Measurements from ENCODE around the gene UBE2D2.

UBE2D2 gene

DNA sequence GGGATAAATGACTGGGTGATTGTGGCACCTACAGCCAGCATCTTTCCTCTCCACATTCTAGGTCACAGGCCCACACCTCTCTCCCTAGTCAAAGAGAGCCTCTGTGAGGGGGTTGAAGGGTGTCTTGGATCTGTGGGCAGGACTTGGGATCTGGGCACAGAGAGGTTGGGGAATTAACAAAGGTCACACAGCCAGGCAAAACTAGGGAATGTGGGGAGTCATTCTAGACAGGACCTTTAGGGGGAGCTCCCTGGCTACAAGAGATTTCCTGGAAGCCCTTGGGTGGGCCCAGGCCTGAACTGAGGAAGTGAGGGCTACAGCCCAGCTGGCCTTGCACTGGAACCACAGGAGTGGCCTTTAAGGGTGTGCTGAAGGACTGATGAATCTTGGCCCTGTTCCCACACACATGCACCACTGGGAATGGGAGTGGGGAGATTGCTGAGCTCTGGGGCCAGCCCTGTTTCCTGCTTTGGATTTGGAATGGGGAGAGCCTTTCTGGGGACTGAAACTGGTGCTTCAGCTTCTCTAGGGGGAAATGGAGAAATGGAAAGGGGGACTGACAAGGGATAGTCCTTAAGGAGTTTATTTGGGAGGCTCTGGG is 74.6 kb downstream of the UBE2D2 start:
- peak; percentile 54 for DNase-seq (ENCODE audit: low read depth, low spot score)

DNA sequence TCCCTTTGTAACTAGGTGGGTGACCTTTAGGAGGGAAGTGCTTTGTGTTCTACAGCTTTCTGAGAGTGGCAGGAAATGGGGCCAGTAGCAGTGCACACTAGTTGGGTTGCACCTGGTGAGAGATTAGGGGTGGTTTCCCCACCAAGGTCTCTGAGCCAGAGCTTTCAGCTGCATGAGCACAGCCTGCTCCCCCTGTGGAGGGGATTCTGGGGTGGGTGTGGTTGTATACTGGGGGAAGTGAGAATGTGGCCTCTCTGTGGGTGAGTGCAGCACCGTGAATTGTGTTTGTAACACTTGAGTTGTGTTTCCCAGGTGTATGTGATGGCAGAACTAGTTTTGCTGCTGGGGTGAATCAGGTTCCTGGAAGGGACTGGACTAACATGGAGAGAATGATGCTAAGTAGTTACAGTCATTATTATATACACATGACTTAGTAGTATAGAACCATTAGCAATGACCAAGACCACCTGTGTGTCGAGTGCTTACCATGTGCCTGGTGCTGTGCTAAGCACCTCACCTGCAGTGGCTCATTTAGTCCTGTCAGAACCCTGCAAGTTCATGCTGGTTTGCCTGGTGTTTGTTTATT is 75.2 kb downstream of the UBE2D2 start:
- DNase-seq (ENCODE audit: low read depth, low spot score) = no peak

DNA sequence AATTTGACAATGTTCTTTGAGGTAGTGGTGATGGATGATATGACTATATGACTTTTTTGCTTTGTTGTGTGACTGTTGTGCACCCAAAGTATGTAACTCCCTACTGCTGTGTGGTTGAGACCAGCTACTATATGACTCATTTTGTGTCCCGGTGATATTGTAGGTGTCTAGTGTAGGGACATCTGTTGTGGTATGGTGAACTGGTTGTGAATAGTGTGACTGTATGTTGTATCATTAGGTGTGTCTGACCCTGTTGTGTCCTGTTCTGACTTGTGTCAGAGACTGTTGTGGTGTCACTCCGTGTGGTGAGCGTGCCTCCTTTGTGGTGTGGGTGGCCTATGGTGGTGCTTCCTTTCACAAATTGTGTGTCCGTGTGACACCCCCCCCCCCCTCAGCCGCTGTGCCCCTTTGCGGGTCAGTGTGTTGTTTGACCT is 75.9 kb downstream of the UBE2D2 start:
- DNase-seq (ENCODE audit: low read depth, low spot score) = peak; percentile 13

DNA sequence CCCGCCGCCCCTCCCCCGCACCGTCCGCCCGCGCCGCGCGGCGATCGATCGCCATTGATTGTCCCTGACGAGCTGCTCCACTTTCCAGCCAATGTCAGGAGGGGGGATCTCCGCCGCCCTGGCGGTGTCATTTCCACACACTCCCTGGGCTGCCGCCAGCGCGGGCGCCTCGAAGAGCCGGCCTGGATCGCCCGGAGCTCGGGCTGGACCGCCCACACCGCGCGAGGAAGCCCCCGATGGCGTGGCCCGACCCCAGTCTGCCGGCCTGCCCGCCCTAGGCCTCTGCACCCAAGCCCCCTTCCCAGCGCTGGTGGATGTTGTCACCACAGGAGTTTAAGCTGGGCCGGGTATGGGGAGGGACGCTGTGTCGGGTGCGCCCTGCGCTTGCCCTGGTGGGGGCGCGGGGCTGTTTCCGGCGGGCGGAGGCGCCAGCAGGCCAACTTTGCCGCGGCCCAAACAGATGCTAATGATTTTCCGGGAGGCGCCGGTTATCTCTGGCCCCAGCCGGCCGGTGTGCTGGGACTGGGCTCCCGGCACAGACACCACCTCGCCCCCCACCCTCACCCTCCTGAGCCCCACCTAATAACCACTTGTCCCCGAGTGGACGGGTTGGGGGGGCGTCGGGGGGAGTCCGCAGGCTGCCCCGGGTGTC is 76.4 kb downstream of the UBE2D2 start:
- peak; percentile 83 for DNase-seq (ENCODE audit: low read depth, low spot score)

DNA sequence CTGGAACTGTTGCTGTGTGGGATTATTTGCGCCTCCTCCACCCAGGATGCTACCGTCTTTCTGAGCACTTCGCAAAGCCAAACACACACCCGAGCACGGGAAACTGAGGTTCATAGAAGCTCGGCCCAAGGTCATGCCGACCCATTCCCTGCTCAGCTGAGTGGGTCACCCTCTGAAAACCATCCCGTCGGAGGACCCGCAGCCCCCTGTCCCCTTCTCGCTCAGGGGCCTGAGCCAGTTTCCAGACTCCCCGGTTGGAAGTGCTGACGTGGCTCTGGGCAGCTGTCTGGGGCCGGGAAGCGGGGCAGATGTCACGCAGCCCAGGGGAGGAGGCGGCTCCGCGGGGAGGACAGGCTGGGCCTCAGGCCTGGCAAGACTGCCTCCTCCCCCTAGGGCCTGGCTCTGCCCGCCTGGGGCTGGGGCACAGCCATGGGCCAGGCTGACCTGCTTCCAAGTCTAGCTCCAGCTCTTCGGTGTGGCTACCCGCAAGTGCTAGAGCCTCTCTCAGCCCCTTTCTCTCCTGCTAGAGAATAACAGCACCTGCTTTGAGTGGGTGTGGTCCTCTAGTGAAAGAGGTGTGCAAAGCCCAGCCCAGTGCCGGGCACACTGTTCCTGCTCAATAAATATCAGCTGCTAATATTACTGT is 77.1 kb downstream of the UBE2D2 start:
- peak; percentile 69 for DNase-seq (ENCODE audit: low read depth, low spot score)

DNA sequence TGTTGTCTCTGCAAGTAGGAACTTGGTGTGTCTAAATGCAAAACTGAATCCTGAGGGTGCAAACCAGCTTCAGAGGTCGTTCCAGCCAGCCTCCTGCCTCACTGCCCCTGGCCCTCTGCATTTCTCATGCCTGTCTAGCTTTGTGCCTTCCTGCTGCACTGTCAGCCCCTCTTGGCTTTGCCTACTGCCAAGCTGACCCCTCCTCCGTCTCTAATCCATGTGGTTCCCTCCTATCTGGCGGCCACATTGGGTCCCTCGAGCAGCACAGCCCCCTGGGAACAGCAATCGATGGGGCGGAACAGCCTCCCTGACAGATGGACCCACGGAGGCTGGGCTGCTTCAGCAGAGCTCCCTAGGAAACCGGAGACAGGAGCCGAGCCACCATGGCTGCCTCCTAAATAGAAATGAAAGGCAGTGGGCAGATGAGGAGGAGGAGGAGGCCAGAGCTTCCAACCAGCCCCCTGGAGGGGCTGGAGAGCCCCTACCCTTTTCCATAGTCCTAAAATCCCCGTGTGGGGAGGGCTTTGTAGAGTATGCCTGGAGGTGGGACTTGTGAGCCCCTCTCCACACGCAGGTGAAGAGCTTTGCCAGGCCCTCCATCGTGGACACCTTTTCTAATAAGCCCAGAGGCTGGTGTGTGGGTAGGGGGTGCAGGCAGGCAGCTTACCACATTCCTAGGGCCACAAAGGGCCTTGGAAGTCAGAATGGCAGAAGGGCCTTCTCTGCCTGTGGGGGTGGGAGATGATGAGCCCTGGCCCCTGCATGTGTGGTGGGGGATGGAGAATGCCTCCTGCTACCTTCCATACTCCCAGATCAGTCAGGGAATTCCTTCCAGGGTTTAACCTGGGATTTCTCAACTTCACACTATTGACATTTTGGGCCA is 77.8 kb downstream of the UBE2D2 start:
- DNase-seq (ENCODE audit: low read depth, low spot score) = no peak

DNA sequence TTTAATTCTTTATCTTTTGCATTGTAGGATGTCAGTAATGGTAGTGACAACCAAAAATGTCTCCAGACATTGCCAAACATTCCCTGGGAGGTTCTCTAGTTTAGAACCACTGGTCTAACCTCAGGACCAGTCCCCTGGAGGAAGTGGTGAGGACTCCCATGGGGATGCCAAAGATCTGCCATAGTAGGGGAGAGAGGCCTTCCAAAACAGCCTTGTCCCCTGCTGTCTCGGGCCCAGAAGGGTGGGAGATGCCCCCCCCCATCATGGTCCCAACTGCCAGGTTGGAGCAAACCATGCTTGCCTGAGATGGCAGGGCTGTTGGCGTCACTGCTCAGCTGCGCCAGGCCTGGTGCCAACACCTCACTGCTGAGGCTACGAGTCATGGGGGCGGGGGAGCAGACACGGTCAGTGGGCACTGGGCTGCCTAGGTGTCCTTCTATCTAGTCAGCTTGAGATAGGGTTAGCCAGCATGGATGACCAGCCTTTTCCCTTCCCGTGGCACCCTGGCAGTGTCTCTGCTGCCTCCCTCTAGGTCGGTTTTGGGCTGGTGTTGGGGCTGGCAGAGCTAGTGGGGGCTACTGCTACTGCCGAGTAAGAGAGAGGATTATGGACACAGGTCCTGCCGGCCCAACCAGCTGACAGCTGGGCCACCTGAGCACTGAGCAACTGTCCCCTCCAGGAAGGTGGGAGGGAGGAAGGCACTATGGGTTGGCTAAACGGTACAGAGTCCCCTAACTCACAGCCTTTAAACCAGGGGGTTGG is 78.7 kb downstream of the UBE2D2 start:
- no peak for DNase-seq (ENCODE audit: low read depth, low spot score)

DNA sequence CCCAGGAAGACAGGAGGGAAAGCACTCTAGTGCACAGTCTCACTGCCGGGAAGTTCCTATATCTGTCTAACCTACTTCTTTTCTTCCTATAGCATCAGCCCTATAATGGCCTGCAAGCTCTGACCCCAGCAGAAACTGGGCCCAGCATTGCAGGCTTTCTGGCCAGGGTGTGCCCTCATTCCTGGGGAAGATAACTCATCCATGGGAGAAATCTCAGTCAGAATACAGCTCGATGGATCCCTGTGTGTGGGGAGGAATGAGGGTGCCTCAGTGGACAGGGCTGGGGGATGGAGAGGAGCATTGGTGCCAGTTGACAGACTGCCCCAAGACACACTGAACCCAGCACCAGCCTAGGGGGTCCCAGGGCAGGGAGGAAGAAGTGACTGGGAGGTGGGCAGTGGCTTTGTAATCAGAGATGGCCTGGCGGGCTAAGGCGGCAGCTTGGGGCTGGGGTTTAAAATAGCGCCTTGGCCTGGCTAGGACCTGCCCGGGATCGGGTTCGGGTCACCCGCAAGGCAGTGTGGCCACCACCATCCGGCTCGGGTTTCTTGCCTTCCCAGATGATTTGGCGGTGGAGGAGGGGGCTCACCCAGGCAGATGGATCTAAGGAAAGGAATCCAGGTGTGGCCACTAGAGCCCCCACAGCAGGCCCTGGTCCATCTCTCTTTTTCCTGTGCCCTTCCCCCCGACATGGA is 79.4 kb downstream of the UBE2D2 start:
- DNase-seq (ENCODE audit: low read depth, low spot score) = peak; percentile 45

DNA sequence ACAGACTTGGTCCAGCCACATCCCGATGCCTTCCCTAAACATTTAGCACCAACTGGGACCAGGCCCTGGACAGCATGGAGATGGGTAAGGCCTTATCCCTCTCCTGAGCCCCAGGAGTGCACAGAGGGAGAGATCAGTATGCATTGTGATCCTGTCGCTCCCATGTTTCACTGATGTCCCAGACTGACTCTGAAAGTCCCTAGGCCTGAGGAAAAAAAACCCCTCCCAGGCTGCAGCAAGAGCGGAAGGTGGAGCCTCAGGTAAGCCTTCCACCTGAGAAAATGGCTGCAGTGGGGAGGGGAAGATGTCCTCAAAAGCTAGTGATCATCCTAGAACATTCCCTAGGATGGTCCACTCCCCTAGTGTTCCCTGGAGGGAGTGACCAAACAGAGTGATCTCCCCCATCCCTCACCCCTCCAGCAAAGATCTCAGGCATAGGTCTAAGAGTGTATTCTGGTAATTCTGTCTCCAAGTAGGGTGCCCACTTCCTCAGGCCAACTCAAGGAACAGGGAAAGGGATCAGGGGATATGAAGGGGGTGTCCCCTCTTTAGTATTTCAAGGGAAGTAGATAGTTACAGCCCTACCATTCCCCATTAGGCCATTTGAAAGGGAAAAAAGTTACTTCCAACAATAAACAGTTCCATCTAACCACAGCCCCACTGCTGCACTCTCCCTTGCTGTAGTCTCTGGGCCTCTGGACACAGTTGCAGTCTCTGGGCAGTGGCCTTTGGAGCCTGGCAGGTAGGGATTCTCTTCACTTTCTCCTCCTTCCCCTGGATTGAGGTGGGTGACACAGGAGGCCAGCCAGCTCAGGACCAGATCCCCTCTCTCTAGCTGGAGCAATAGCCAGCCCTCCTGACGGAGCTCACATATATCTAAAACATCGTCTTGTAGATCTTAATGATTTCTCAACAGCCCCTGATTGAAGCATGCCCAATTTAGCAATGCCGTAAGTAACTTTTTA is 80.3 kb downstream of the UBE2D2 start:
- DNase-seq (ENCODE audit: low read depth, low spot score) = no peak

DNA sequence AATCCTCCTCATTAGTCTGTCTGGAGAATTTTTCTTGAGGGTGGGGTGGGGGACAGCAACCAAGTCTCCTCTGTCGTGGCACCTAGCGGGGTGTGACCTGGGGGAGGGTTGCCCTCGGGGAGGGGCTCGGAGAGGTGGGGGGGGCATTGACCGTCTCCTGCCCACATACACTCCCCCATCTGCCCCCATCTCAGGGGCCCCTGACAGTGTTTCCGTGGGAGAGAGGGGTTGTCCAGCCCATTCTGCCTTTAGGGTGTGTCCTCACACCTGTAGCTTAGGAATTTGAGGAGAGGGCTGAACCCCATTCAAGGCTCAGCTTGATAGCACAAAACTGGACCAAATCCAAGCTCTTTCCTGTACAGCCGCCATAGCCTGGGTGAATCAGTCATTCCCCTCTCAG is 81.1 kb downstream of the UBE2D2 start:
- no peak for DNase-seq (ENCODE audit: low read depth, low spot score)

DNA sequence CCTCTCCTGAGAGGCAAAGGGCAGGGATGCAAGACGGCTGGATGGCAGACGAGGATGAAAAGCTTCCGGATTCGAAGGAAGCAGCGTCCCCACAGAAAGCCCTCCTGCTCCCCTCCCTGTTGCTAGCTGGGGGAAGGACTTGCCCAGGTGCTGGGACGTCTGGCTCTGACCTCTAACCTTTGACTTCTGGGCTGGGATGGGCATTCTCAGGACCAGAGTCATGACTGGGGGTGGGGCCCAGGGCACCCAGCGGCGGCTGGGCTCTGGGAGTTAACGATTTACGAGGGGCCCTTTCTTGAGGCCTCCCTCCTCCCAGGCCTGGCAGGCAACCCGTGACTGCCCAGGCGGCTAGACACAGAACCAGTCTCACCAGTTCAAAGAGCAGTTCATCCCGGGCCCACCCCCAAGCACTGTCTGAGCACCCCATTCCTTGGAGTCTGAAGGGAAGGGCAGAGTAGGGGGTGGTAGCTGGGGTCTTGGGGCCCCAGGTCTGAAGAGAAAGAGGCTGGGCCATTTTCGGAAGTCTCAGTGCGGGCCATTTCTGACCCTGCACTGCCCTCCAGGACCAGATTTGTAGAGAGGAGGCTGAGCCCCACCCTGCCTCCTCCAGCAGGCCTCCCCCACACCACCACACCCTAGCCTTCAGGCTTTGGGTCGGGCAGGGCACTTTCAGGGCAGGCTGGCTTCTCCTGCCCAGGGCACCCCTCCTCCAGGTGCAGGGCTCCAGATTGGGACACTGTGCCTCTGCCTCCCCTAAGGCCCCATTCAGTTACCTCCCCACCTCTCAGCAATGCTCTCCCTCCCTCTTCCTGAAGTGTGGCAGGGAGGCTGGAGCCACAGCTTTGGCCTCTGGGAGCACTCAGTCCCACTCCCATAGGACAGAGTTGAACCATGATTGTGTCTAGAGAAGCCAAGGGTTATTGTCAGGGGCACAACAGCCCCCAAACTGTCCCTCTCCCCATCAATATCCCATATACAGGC is 82.0 kb downstream of the UBE2D2 start:
- DNase-seq (ENCODE audit: low read depth, low spot score) = peak; percentile 65

DNA sequence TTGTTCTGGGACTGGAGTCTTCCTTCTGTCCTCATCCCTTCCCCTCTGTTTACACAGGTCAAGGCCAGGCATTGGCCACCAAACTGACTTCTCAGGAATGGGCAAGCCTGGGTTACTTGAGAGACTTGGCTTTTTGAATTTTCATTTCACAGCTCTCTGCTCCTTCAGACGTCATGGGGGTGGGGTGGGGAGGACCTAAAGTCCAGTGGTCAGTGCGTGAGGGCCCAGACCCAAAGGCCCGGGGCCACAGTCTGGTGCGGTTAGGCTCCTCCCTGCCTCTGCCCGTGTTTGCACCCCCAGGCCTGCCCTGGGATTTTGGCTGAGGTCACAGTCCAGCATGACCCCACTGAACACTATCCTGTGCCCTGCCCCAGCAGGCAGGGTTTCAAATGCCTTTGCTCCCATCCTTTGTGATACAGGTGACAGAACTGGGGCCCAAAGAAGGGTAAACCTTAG is 82.9 kb downstream of the UBE2D2 start:
- no peak for DNase-seq (ENCODE audit: low read depth, low spot score)

DNA sequence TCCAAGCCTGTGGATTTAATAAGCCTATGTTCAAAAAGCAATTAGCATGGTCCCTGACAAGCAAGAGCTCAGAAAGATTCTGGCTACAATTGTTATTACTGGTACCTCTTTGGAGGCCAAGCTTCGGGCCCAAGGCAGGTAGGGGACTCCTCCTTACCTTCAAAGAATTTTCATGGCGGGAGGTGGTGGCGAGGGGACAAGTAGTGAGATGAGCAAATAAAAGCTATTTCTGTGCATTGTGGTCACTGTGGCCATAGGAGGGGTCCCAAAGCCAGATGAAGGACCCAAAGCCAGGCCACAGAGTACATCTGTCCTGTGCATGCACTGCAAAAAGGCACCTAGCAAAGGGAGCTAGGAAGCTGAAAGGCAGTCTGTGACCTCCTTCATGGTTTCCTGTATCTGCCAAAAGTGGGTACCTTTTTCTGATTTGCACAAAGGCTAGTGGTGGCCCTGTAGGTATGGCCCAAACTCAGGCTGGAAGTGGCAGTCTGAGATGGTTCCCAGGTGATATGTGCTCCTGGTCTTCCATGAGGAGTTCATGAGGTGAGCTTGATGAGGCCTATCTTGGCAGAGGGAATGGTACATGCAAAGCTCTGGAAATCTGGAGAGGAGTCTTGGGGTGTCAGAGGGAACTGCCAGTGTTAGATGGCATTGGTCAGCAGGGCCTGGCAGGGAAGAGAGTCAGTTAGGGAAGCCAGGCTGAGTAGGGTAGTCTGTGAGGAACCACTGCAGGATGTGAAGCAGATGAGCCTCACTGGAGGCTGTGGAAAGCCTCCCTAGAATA is 83.7 kb downstream of the UBE2D2 start:
- no peak for DNase-seq (ENCODE audit: low read depth, low spot score)

DNA sequence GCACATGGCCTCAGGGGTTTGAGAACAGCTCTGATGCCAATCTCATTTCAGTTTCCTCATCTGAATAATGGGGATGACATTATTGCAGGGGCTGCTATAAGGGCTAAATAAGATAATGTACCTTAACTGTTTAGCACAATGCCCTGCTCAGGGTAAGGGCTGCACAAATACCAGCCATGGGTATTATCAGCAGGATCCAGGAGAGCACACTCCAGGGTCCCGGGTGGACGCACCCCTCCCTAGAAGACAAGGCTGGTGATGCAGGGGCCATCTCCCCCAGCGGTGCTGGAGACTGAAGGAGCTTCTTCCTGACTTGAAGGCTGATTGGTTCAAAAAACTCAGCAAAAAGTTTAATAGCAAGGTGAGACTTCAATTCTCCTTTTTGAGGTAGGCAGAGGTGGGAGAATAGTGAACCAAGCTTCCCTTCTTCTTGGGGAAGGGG is 84.3 kb downstream of the UBE2D2 start:
- DNase-seq (ENCODE audit: low read depth, low spot score) = no peak

DNA sequence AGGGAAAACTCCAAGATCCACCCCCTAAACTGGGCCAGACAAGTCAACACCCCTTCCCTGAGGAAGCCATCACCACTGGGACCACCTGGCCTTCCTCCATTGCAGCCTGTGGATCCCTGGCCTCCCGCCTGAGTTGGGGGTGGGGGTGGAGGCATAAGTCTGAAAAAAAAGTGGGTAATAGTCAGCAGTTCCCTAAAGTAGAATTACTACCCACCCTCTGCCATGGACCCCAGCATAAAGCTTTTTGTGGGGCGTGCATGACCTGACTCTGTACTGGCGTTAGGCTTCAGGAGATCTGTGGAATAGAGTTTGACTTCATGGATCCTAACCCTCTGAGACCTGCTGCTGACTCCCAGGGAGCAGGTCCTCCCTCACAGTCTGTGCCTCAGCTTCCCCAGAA is 85.0 kb downstream of the UBE2D2 start:
- DNase-seq (ENCODE audit: low read depth, low spot score) = no peak

DNA sequence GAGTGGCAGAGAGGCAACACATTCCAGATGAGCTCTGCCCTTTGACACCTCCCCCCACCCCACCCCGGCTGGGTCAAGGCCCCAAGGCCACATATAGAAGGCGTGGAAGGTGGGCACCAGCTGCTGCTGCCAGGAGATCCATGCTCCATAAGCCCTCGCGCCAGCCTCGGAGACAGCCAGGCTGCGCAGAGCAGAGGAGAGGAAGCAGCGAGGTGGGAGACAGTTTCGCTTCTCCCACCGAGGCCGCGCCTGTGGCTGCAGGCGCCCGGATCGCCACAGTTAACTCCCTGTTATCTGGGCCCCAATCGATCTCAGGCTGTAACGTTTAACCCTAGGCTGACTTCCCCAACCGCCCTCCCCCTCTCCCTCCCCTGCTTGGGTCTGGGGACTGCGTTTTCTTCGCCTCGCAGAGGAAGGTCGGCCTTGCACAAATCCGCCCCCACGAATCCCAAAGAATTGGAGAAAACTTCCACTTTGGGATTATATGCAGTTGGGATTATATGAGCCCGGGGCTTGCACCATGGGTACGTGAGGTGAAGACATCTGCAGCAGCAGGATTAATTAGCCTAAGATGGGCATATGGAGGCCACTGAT is 85.9 kb downstream of the UBE2D2 start:
- DNase-seq (ENCODE audit: low read depth, low spot score) = peak; percentile 72

Measured in ELF-1 (cell line).